ENCODE data around the gene CLTC.

The CLTC gene

DNA sequence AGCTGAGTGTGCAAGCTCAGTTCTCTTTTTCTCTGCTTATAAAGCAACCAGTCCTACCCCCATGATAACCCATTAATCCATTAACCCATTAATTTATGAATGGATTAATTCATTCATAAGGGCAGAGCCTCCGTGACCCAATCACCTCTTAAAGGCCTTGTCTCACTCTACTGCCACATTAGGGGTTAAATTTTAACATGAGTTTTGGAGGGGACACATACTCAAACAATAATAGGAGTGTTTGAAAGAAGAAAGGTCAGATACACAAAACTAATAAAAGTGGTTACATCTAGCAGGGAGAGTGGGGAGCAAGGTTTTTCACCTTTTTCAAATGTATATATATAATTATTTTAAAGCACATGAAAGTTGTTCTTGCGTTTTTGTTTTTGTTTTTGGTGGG is 94.6 kb downstream of the CLTC start:
- DNase-seq (ENCODE audit: low read depth): no peak
- TF ChIP-seq, protein P1, sequence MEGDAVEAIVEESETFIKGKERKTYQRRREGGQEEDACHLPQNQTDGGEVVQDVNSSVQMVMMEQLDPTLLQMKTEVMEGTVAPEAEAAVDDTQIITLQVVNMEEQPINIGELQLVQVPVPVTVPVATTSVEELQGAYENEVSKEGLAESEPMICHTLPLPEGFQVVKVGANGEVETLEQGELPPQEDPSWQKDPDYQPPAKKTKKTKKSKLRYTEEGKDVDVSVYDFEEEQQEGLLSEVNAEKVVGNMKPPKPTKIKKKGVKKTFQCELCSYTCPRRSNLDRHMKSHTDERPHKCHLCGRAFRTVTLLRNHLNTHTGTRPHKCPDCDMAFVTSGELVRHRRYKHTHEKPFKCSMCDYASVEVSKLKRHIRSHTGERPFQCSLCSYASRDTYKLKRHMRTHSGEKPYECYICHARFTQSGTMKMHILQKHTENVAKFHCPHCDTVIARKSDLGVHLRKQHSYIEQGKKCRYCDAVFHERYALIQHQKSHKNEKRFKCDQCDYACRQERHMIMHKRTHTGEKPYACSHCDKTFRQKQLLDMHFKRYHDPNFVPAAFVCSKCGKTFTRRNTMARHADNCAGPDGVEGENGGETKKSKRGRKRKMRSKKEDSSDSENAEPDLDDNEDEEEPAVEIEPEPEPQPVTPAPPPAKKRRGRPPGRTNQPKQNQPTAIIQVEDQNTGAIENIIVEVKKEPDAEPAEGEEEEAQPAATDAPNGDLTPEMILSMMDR (IDR thresholded peaks at IDR 0.05; ENCODE audit: low read depth, low read length): no peak
- TF ChIP-seq MYC (IDR thresholded peaks at IDR 0.05; ENCODE audit: low read depth, low read length) (no peak), POLR2A (IDR thresholded peaks at IDR 0.05; ENCODE audit: extremely low read depth, insufficient read length) (no peak)
- TF ChIP-seq, protein P2, sequence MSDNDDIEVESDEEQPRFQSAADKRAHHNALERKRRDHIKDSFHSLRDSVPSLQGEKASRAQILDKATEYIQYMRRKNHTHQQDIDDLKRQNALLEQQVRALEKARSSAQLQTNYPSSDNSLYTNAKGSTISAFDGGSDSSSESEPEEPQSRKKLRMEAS (IDR thresholded peaks at IDR 0.05; ENCODE audit: low read depth, low read length): no peak
- H3K4me3 ChIP-seq (ENCODE audit: low read depth, low read length): no peak overlapping the region

DNA sequence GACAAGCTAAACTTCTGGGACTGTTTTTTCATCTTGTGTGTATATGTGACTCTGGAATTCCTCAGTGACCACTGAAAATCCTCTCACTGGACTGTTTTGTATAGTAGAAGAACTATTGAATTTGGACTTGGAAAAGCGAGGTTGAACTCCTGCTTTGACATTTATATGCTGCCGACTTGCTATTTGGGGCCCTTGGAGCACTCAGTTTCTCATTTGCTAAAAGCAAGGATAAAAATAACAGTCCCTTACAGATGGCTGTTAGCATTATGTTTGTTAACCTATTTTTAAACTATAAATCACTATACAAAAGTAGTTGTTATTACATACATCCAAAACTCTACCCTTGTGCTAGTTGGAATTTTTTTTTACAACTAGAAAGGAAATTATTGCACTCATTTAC is 96.7 kb downstream of the CLTC start:
- no peak overlapping the region for H3K4me3 ChIP-seq (ENCODE audit: low read depth, low read length)
- no peak for DNase-seq (ENCODE audit: low read depth)
- TF ChIP-seq POLR2A (IDR thresholded peaks at IDR 0.05; ENCODE audit: extremely low read depth, insufficient read length) (no peak), MYC (IDR thresholded peaks at IDR 0.05; ENCODE audit: low read depth, low read length) (no peak)
- TF ChIP-seq, protein P1 (IDR thresholded peaks at IDR 0.05; ENCODE audit: low read depth, low read length): no peak
- TF ChIP-seq, protein P2 (IDR thresholded peaks at IDR 0.05; ENCODE audit: low read depth, low read length): no peak

DNA sequence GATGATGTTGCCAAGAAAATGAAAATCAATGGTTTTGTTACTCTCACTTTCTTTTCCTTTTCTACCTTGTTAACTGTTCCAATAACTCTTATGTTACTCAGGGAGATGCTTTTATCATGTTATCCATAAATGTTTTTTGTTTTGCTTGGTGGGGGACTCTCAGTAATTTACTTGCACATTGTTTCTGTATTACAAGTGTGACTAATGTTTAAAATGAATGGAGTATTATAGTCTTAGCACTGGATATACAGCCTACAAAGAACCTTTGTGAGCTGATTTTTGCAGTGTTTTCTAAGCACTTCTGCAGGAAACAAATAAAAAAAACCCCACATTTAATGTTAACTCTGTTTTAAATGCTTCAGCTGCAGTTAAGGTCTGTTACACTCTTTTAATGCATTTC is 99.8 kb downstream of the CLTC start:
- H3K4me3 ChIP-seq (ENCODE audit: low read depth, low read length): no peak overlapping the region
- TF ChIP-seq, protein P2 (IDR thresholded peaks at IDR 0.05; ENCODE audit: low read depth, low read length): no peak
- TF ChIP-seq POLR2A (IDR thresholded peaks at IDR 0.05; ENCODE audit: extremely low read depth, insufficient read length) (no peak), MYC (IDR thresholded peaks at IDR 0.05; ENCODE audit: low read depth, low read length) (no peak)
- TF ChIP-seq, protein P1 (IDR thresholded peaks at IDR 0.05; ENCODE audit: low read depth, low read length): no peak
- DNase-seq (ENCODE audit: low read depth): no peak

DNA sequence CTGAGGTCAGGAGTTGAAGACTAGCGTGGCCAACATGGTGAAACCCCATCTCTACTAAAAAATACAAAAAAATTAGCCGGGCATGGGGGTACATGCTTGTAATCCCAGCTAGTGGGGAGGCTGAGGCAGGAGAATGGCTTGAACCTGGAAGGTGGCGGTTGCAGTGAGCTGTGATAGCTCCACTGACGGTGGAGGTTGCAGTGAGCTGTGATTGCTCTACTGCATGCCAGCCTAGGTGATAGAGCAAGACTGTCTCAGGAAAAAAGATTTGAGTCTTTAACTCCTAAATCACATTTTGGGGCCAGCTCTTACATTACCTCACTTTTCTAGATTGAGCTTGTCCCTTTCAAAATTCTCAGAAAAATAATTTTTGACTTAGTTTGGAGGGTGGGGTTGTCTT is 102.9 kb downstream of the CLTC start:
- DNase-seq (ENCODE audit: low read depth): no peak
- TF ChIP-seq, protein P2 (IDR thresholded peaks at IDR 0.05; ENCODE audit: low read depth, low read length): no peak
- TF ChIP-seq MYC (IDR thresholded peaks at IDR 0.05; ENCODE audit: low read depth, low read length) (no peak), POLR2A (IDR thresholded peaks at IDR 0.05; ENCODE audit: extremely low read depth, insufficient read length) (no peak)
- TF ChIP-seq, protein P1 (IDR thresholded peaks at IDR 0.05; ENCODE audit: low read depth, low read length): no peak
- H3K4me3 ChIP-seq (ENCODE audit: low read depth, low read length): no peak overlapping the region

DNA sequence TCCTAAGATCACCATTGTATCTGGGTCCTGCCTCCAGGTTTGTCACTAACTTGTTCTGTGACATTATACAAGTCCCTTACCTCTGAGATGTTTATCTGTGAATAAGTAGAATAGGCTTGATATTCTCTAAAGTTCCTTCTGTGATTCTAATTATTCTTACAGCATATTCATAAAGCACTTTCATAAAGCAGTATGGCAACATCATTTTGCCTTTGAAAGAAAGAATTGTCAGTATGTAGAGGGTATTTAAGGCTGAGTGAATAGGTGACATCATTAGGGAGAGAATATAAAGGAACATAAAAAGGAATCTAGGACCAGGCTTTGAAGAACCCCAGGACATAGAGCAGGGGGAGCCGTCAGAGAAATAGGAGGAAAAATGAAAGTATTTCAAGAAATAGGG is 103.3 kb downstream of the CLTC start:
- TF ChIP-seq MYC (IDR thresholded peaks at IDR 0.05; ENCODE audit: low read depth, low read length): no peak
- TF ChIP-seq POLR2A (IDR thresholded peaks at IDR 0.05; ENCODE audit: extremely low read depth, insufficient read length): no peak
- TF ChIP-seq, protein P1 (IDR thresholded peaks at IDR 0.05; ENCODE audit: low read depth, low read length): no peak
- TF ChIP-seq, protein P2 (IDR thresholded peaks at IDR 0.05; ENCODE audit: low read depth, low read length): no peak
- DNase-seq (ENCODE audit: low read depth): no peak
- no peak overlapping the region for H3K4me3 ChIP-seq (ENCODE audit: low read depth, low read length)

DNA sequence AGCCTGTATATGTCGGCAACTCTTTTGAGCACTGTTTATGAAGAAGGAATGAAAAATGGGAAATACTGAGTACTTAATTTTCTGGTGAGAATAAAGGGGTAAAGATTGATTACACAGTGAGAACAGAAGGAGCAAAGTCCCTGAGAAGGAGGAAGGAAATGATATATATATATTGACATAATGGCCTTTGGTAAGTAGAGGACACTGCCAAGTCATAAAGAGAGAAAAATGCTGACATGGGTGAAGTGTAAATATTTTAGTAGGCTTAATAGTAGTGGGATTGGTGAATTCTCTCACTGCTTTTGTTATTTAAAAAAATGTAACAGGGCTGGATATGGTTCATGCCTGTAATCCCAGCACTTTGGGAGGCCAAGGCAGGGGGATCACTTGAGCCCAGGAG is 103.9 kb downstream of the CLTC start:
- H3K4me3 ChIP-seq (ENCODE audit: low read depth, low read length): no peak overlapping the region
- DNase-seq (ENCODE audit: low read depth): no peak
- TF ChIP-seq, protein P1 (IDR thresholded peaks at IDR 0.05; ENCODE audit: low read depth, low read length): no peak
- TF ChIP-seq, protein P2 (IDR thresholded peaks at IDR 0.05; ENCODE audit: low read depth, low read length): no peak
- TF ChIP-seq POLR2A (IDR thresholded peaks at IDR 0.05; ENCODE audit: extremely low read depth, insufficient read length): no peak
- TF ChIP-seq MYC (IDR thresholded peaks at IDR 0.05; ENCODE audit: low read depth, low read length): no peak

Data from NB4 (cell line).